Retinal pigment epithelial cell (primary cell): ENCODE results near the gene BNIP5.
"Not testable (repeated sequence)": the region's sequence is repeated elsewhere in the genome, so short reads cannot be mapped to it uniquely, and the experiment has no call there.

ENCODE experiments used
- DNase-seq: peaks from one replicate; pipeline ENCODE4 v3.0.0-alpha.2; 2010; ENCODE audit warnings: low read depth
- H3K4me3 ChIP-seq: 2 replicates; pipeline ENCODE4 v1.5.1; 2011; ENCODE audit warnings: mild to moderate bottlenecking, low read length, control low read depth, moderate library complexity
- TF ChIP-seq, protein P1 (sequence below): conservative IDR thresholded peaks from 2 replicates; pipeline ENCODE4 v1.5.1; 2011; ENCODE audit warnings: low read depth, low read length, control low read depth, inconsistent platforms

BNIP5 gene

DNA sequence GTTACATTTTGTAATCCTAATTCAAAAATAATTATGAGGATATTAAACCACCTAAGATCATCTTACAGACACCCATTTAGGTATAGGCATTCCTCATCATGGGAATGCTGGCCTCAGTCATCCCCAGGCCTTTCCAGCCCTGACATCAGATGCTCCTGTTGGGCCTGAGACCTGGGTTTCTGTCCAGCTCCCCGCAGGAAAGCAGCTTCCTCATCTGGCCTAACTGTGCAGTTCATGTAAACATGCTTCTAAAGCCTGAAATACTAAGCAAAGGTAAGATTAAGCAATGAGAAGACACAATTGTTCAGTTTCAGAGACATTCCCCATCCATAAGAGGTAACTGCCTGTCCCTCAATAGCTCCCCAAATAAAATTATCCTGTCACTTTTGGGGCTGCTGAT lies 31.7 kb upstream of the BNIP5 start:
- DNase-seq, result no peak
- TF ChIP-seq, protein P1, sequence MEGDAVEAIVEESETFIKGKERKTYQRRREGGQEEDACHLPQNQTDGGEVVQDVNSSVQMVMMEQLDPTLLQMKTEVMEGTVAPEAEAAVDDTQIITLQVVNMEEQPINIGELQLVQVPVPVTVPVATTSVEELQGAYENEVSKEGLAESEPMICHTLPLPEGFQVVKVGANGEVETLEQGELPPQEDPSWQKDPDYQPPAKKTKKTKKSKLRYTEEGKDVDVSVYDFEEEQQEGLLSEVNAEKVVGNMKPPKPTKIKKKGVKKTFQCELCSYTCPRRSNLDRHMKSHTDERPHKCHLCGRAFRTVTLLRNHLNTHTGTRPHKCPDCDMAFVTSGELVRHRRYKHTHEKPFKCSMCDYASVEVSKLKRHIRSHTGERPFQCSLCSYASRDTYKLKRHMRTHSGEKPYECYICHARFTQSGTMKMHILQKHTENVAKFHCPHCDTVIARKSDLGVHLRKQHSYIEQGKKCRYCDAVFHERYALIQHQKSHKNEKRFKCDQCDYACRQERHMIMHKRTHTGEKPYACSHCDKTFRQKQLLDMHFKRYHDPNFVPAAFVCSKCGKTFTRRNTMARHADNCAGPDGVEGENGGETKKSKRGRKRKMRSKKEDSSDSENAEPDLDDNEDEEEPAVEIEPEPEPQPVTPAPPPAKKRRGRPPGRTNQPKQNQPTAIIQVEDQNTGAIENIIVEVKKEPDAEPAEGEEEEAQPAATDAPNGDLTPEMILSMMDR, result no peak
- H3K4me3 ChIP-seq, result no peak overlapping the region

DNA sequence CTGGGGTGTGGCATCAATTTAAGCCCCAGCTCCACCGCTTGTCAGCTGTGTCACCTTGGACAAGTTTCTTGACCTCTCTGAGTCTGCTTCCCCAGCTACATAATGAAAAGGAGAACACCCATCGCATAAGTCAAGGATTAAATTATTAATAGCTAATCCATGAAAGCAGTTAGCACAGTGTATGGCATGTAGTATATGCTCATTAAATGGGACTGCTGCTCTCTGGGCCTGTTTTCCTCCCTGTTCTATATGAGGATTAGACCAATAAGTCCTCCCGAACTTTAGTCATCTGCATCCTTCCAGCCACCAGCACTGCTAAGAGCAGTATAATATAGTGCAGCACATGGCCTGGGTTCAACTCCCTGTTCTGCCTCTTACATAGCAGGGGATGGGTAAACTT lies 31.1 kb upstream of the BNIP5 start:
- DNase-seq, result no peak
- TF ChIP-seq, protein P1, result no peak
- H3K4me3 ChIP-seq, result no peak overlapping the region

DNA sequence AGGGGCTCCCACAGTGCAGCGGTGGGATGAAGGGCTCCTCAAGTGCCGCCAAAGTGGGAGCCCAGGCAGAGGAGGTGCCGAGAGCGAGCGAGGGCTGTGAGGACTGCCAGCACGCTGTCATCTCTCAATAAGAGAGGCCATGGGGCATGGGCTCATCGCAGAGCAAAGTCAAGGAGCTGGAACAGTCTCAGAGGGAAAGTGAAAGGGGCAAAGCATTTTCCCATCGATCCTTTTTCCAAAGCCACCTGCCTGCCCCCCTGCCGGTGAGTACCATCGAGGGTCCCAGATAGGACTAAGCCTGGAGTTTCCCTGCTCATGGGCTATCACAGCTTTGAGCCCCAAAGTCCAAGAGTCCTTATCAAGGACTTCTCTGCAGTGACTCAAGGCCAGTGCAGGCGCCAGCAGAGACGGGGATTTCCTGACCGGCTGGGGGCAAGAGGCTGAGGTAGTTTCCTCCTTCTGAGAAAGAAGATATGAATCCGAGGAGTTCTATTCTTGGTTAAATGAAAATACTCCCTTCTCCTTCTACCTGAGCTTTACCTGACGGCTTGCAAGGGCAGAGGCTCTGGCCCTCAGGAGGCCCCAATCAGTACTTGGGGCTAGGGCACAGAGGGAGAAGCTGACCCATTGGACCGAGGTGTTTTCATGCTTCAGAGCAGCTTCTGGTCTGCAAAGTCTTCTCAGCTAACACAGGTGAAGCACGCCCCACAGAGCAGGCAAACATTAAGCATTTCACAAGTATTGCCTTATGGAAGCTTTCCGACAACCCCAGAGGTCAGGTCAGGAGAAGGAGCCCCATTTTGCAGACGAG lies 28.2 kb upstream of the BNIP5 start:
- TF ChIP-seq, protein P1, result no peak
- H3K4me3 ChIP-seq, result no peak overlapping the region
- no peak for DNase-seq

DNA sequence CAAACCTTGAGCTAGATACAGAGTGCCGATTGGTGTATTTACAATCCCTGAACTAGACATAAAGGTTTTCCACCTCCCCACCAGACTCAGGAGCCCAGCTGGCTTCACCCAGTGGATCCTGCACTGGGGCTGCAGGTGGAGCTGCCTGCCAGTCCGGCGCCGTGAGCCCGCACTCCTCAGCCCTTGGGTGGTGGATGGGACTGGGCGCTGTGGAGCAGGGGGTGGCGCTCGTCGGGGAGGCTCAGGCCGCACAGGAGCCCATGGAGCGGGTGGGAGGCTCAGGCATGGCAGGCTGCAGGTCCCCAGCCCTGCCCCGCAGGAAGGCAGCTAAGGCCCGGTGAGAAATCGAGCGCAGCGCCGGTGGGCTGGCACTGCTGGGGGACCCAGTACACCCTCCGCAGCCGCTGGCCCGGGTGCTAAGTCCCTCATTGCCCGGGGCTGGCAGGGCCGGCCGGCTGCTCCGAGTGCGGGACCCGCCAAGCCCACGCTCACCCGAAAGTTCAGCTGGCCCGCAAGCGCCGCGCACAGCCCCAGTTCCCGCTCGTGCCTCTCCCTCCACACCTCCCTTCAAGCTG lies 27.5 kb upstream of the BNIP5 start:
- DNase-seq, H3K4me3 ChIP-seq: not testable (repeated sequence)

DNA sequence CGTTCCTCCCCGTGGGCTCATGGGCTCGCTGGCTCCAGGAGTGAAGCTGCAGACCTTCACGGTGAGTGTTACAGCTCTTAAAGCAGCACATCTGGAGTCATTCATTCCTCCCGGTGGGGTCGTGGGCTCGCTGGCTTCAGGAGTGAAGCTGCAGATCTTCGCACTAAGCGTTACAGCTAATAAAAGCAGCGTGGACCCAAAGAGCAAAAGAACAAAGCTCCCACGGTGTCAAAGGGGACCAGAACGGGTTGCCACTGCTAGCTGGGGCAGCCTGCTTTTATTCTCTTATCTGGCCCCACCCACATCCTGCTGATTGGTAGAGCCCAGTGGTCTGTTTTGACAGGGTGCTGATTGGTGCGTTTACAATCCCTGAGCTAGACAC lies 26.7 kb upstream of the BNIP5 start:
- not testable (repeated sequence) for DNase-seq, H3K4me3 ChIP-seq

DNA sequence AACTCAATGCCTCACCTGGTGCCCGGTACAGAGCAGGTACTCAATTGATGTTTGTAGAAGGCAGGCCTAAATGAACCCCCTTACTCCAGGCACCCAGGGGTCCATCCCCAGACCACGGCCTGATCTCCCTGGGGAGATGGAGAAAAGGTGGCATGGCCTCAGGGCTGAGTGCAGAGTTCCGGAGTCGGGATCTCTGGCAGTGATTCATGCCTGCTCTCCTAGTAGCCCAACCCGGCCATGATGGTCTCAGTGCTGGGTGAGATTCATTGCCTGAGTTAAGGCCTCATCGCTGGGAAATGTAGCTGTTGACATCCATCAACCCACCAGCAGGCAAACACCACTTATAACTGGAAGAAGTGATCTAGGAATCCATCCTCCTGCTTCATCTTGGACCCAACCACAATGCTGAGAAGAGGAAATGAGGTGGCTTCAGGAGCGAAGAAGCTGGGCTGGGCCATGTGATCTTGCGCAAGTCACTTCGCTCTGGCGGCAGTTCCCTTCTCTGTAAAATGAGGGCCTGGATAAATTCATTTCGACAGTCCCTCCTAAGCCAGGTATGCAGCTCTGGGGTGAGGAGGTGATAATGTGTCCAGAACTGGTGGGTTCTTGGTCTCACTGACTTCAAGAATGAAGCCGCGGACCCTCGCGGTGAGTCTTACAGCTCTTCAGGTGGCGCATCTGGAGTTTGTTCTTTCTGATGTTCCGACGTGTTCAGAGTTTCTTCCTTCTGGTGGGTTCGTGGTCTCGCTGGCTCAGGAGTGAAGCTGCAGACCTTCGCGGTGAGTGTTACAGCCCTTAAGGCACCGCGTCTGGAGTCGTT lies 26.1 kb upstream of the BNIP5 start:
- DNase-seq, result no peak
- H3K4me3 ChIP-seq, result no peak overlapping the region
- TF ChIP-seq, protein P1, result no peak

DNA sequence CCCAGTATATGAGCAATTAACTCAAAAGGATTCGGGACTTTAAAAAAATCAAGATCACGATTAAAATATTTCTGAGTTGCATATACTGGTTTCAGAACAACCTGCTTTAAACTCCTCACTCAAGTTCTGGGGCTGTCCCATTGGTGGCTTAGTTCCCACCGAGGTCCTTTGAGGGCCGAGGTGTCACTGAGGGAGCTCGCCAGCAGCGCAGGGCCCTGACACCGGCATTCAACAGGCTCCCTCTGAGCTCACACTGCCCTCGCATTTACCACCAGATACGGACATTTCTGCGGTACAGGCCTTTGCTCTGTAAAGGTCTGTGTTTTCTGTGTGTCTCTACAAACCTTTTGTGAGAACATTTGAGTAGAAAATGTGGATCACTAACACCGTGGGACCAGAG lies 24.4 kb upstream of the BNIP5 start:
- H3K4me3 ChIP-seq, result no peak overlapping the region
- no peak for DNase-seq
- TF ChIP-seq, protein P1, result no peak
